Body of pancreas (tissue), 4 donors: Measurements from ENCODE around the gene UTS2.

Experiments used
- CTCF ChIP-seq, 7 experiments: fragments of 450-650 bp in 4 of 7; fragments of 200-600 bp in 3 of 7; sonication (generic) in 3 of 7; IDR thresholded peaks; one replicate each; pipeline ENCODE4 v1.5.1; 2016 to 2019; ENCODE audit warnings: antibody characterized with exemption in 7 of 7
- POLR2A ChIP-seq, 3 donors: fragments of 450-650 bp; IDR thresholded peaks; one replicate each; pipeline ENCODE4 v1.6.1; 2016; ENCODE audit warnings: antibody characterized with exemption in 3 of 3, mild to moderate bottlenecking in 2 of 3

GRCh38 chr1:7891804-7892203, 38.9 kb upstream of the UTS2 start:
- TF ChIP-seq CTCF (IDR thresholded peaks at IDR 0.05), result no peak
- no peak for TF ChIP-seq POLR2A (IDR thresholded peaks at IDR 0.05)
